ENCODE results near the gene KCNK6.

The KCNK6 gene

GRCh38 chr19:38373907-38374331 is 54.3 kb downstream of the KCNK6 start:
- H3K27me3 ChIP-seq (ENCODE audit: insufficient read depth, poor library complexity, severe bottlenecking), result no peaks in the 10 kb centered on the region
- DNase-seq (ENCODE audit: low read depth in 1 of 2, low spot score in 1 of 2), result no peak
- H3K27ac ChIP-seq (replicated peaks), result peak overlapping the region; percentile 66
- peak overlapping the region; percentile 35 for H3K4me3 ChIP-seq (replicated peaks; ENCODE audit: insufficient read depth, low read length)
- TF ChIP-seq CTCF (IDR thresholded peaks at IDR 0.05; ENCODE audit: insufficient read depth, low read length), result no peak
- no peak for TF ChIP-seq SPI1 (IDR thresholded peaks at IDR 0.05; ENCODE audit: borderline replicate concordance, low read depth)
- TF ChIP-seq REST (IDR thresholded peaks at IDR 0.05; ENCODE audit: insufficient replicate concordance, low read depth), result no peak
- no peak for TF ChIP-seq GABPA (IDR thresholded peaks at IDR 0.05; ENCODE audit: low read depth)
- no peak for TF ChIP-seq POLR2AphosphoS5 (IDR thresholded peaks at IDR 0.05; ENCODE audit: low read depth)

GRCh38 chr19:38374332-38375097 is 54.9 kb downstream of the KCNK6 start, which contains the start of gene PSMD8:
PSMD8 (plus strand) TSS chr19:38374571; CDS start chr19:38374602, 31 bp downstream.
- H3K27ac ChIP-seq (replicated peaks), result peak within 1 kb of the TSS; percentile 92
- peak; percentile 99 to 100 for DNase-seq (ENCODE audit: low read depth in 1 of 2, low spot score in 1 of 2)
- H3K4me3 ChIP-seq (replicated peaks; ENCODE audit: insufficient read depth, low read length), result peak within 1 kb of the TSS; percentile 66
- TF ChIP-seq POLR2AphosphoS5 (IDR thresholded peaks at IDR 0.05; ENCODE audit: low read depth), result peak; percentile 95
- peak; percentile 84 for TF ChIP-seq REST (IDR thresholded peaks at IDR 0.05; ENCODE audit: insufficient replicate concordance, low read depth)
- TF ChIP-seq SPI1 (IDR thresholded peaks at IDR 0.05; ENCODE audit: borderline replicate concordance, low read depth), result peak; percentile 70; the same call in 1 of the 2 replicates
- peak; percentile 68 for TF ChIP-seq GABPA (IDR thresholded peaks at IDR 0.05; ENCODE audit: low read depth)
- no peak for TF ChIP-seq CTCF (IDR thresholded peaks at IDR 0.05; ENCODE audit: insufficient read depth, low read length)
- no peaks in the 10 kb centered on the region for H3K27me3 ChIP-seq (ENCODE audit: insufficient read depth, poor library complexity, severe bottlenecking)

DNA sequence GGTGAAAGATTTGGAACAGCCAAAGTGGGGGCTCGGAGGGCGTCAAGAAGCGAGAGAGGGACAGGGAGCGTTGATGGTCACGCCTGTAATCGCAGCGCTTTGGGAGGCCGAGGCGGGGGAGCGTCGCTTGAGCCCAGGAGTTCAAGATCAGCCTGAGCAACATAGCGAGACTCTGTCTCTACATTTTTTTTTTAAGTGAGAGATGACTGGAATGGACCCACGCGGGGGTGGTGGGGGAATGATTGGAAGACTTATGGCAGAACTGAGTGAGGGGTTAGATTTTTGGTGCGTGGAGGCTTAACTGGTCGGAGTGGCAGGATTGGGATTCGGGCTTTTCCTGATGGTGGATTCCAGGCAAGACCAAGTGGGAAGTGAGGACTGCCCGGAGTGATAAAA is 55.5 kb downstream of the KCNK6 start:
- no peak for DNase-seq (ENCODE audit: low read depth in 1 of 2, low spot score in 1 of 2)
- peak overlapping the region; percentile 66 for H3K4me3 ChIP-seq (replicated peaks; ENCODE audit: insufficient read depth, low read length)
- H3K27me3 ChIP-seq (ENCODE audit: insufficient read depth, poor library complexity, severe bottlenecking), result no peaks in the 10 kb centered on the region
- peak overlapping the region; percentile 92 for H3K27ac ChIP-seq (replicated peaks)
- TF ChIP-seq POLR2AphosphoS5 (IDR thresholded peaks at IDR 0.05; ENCODE audit: low read depth), result no peak
- no peak for TF ChIP-seq SPI1 (IDR thresholded peaks at IDR 0.05; ENCODE audit: borderline replicate concordance, low read depth)
- TF ChIP-seq GABPA (IDR thresholded peaks at IDR 0.05; ENCODE audit: low read depth), result no peak
- no peak for TF ChIP-seq REST (IDR thresholded peaks at IDR 0.05; ENCODE audit: insufficient replicate concordance, low read depth)
- no peak for TF ChIP-seq CTCF (IDR thresholded peaks at IDR 0.05; ENCODE audit: insufficient read depth, low read length)
